Suprapubic skin (tissue), 4 donors: Measurements from ENCODE around the gene SH3YL1. TPM values are rescaled to one million over a fixed set of nuclear protein-coding genes. Genes with fewer than 3 reads are reported as not detected.

ENCODE experiments used
- DNase-seq, 2 donors: peaks; one replicate each; pipeline ENCODE4 v3.0.0-alpha.2; 2019; ENCODE audit warnings: low spot score in 2 of 2
- H3K27ac ChIP-seq: fragments of 200-600 bp; sonication (generic); one replicate; pipeline ENCODE4 v1.5.1; 2019
- H3K27me3 ChIP-seq: fragments of 200-600 bp; sonication (generic); one replicate; pipeline ENCODE4 v1.5.1; 2019
- H3K36me3 ChIP-seq: fragments of 200-600 bp; sonication (generic); one replicate; pipeline ENCODE4 v1.5.1; 2019
- H3K4me1 ChIP-seq: fragments of 200-600 bp; sonication (generic); one replicate; pipeline ENCODE4 v1.5.1; 2019
- H3K4me3 ChIP-seq: fragments of 200-600 bp; sonication (generic); one replicate; pipeline ENCODE4 v1.5.1; 2019; ENCODE audit warnings: mild to moderate bottlenecking
- H3K9me3 ChIP-seq: fragments of 200-600 bp; sonication (generic); one replicate; pipeline ENCODE4 v1.5.1; 2019
- CTCF ChIP-seq, 2 donors: fragments of 200-600 bp in 1 of 2; fragments of 450-650 bp in 1 of 2; sonication (generic) in 1 of 2; IDR thresholded peaks; one replicate each; pipeline ENCODE4 v1.5.1; 2016 to 2019; ENCODE audit warnings: antibody characterized with exemption in 2 of 2, mild to moderate bottlenecking in 1 of 2, moderate library complexity in 1 of 2
- EP300 ChIP-seq: sonication (generic); formaldehyde crosslinking; IDR thresholded peaks from one replicate; pipeline ENCODE4 v1.6.1; 2017; ENCODE audit warnings: antibody characterized with exemption
- POLR2A ChIP-seq, 2 donors: fragments of 450-650 bp; IDR thresholded peaks; one replicate each; pipeline ENCODE4 v1.6.1; 2017; ENCODE audit warnings: antibody characterized with exemption in 2 of 2, mild to moderate bottlenecking in 2 of 2, moderate library complexity in 2 of 2
- POLR2AphosphoS5 ChIP-seq, 3 donors: sonication (generic); formaldehyde crosslinking; IDR thresholded peaks; one replicate each; pipeline ENCODE4 v1.6.1; 2017; ENCODE audit warnings: antibody characterized with exemption in 3 of 3
- WGBS: methylation state at CpG from one replicate; pipeline ENCODE4 v1.1.5; 2018; 5-methylcytosine and 5-hydroxymethylcytosine counted together
- total RNA-seq, 4 donors: library from RNA; depleted of rRNA; stranded (reverse); fragments of >200 nt; gene quantifications; one replicate each; pipeline ENCODE4 v1.1.0, GENCODE V29; 2016

The SH3YL1 gene
- total RNA-seq, 4 donors from 2014 or later: 104 to 119 (median 118) TPM

GRCh38 chr2:281381-281780, 17.5 kb upstream of the SH3YL1 start:
- no peaks in the 10 kb centered on the region for H3K27me3 ChIP-seq
- no peak for DNase-seq
- peaks cover 60% of the 10 kb centered on the region for H3K36me3 ChIP-seq
- H3K4me1 ChIP-seq: no peaks in the 10 kb centered on the region
- WGBS: 95% methylated on average over 9 of the region's 9 CpGs
- no peak overlapping the region for H3K27ac ChIP-seq
- no peak overlapping the region for H3K4me3 ChIP-seq
- no peak for TF ChIP-seq CTCF (IDR thresholded peaks at IDR 0.05)
- TF ChIP-seq EP300: no peak
- no peak for TF ChIP-seq POLR2AphosphoS5 (IDR thresholded peaks at IDR 0.05)
- no peak for TF ChIP-seq POLR2A (IDR thresholded peaks at IDR 0.05)
- no peaks in the 10 kb centered on the region for H3K9me3 ChIP-seq

- Histone ChIP-seq H3K27ac (no peak overlapping the region), H3K4me3 (no peak overlapping the region), H3K9me3 (no peaks in the 10 kb centered on the region), H3K36me3 (peaks cover 67% of the 10 kb centered on the region), H3K4me1 (no peaks in the 10 kb centered on the region), H3K27me3 (no peaks in the 10 kb centered on the region)
- 90% methylated on average over 5 of the region's 7 CpGs for WGBS
- no peak for TF ChIP-seq CTCF (IDR thresholded peaks at IDR 0.05)
- TF ChIP-seq POLR2A (IDR thresholded peaks at IDR 0.05): no peak
- TF ChIP-seq EP300: no peak
- no peak for TF ChIP-seq POLR2AphosphoS5 (IDR thresholded peaks at IDR 0.05)
- no peak for DNase-seq
Measured at GRCh38 chr2:280650-281110, 16.8 kb upstream of the SH3YL1 start.

GRCh38 chr2:279956-280649, 16.3 kb upstream of the SH3YL1 start:
- H3K27ac ChIP-seq: no peak overlapping the region
- H3K4me1 ChIP-seq: no peaks in the 10 kb centered on the region
- H3K4me3 ChIP-seq: no peak overlapping the region
- no peaks in the 10 kb centered on the region for H3K27me3 ChIP-seq
- no peaks in the 10 kb centered on the region for H3K9me3 ChIP-seq
- DNase-seq: no peak
- TF ChIP-seq EP300 (no peak), POLR2A (IDR thresholded peaks at IDR 0.05) (no peak), POLR2AphosphoS5 (IDR thresholded peaks at IDR 0.05) (no peak), CTCF (IDR thresholded peaks at IDR 0.05) (no peak)
- H3K36me3 ChIP-seq: peaks cover 71% of the 10 kb centered on the region
- WGBS: 92% methylated on average over 4 of the region's 4 CpGs

GRCh38 chr2:279366-279765, 15.5 kb upstream of the SH3YL1 start:
- TF ChIP-seq POLR2AphosphoS5 (IDR thresholded peaks at IDR 0.05) (no peak), EP300 (no peak), CTCF (IDR thresholded peaks at IDR 0.05) (no peak), POLR2A (IDR thresholded peaks at IDR 0.05) (no peak)
- DNase-seq: no peak
- H3K9me3 ChIP-seq: no peaks in the 10 kb centered on the region
- H3K4me1 ChIP-seq: no peaks in the 10 kb centered on the region
- 81% methylated on average over 4 of the region's 4 CpGs for WGBS
- peaks cover 73% of the 10 kb centered on the region for H3K36me3 ChIP-seq
- no peaks in the 10 kb centered on the region for H3K27me3 ChIP-seq
- H3K27ac ChIP-seq: no peak overlapping the region
- no peak overlapping the region for H3K4me3 ChIP-seq

GRCh38 chr2:278927-279320, 15.1 kb upstream of the SH3YL1 start:
- H3K27me3 ChIP-seq: no peaks in the 10 kb centered on the region
- H3K36me3 ChIP-seq: peaks cover 78% of the 10 kb centered on the region
- no peak overlapping the region for H3K4me3 ChIP-seq
- no peak for DNase-seq
- no peaks in the 10 kb centered on the region for H3K4me1 ChIP-seq
- WGBS: 94% methylated on average over 4 of the region's 4 CpGs
- no peak for TF ChIP-seq EP300
- no peak for TF ChIP-seq POLR2A (IDR thresholded peaks at IDR 0.05)
- no peak for TF ChIP-seq CTCF (IDR thresholded peaks at IDR 0.05)
- TF ChIP-seq POLR2AphosphoS5 (IDR thresholded peaks at IDR 0.05): no peak
- H3K27ac ChIP-seq: no peak overlapping the region
- no peaks in the 10 kb centered on the region for H3K9me3 ChIP-seq
